AG04450 (cell line): ENCODE data around the gene ARRDC1. TPM values are rescaled to one million over a fixed set of nuclear protein-coding genes. Genes with fewer than 3 reads are reported as not detected.

Experiments
- CTCF ChIA-PET: fragments of 300-600, 350-600 bp; formaldehyde crosslinking; extraction: SDS; loops from one replicate; lab custom pipeline; 2022; ENCODE audit warnings: antibody characterized with exemption, inconsistent platforms; lab: Charles Lee
- POLR2A ChIA-PET: fragments of 350-600 bp; formaldehyde crosslinking; extraction: SDS; loops from one replicate; lab custom pipeline; 2021; ENCODE audit warnings: antibody characterized with exemption, inconsistent platforms; lab: Yijun Ruan, JAX
- DNase-seq: peaks from one replicate; pipeline ENCODE4 v3.0.0-alpha.2; 2011; ENCODE audit warnings: low read depth, low spot score
- H3K27ac ChIP-seq: one replicate; pipeline ENCODE4 v1.5.1; 2012; ENCODE audit warnings: low read depth, low read length, control low read depth
- H3K27me3 ChIP-seq: one replicate; pipeline ENCODE4 v1.6.0; 2012; ENCODE audit warnings: low read length; ENCODE audit not compliant: control insufficient read depth, insufficient read depth
- H3K4me3 ChIP-seq: 2 replicates; pipeline ENCODE4 v1.5.1; 2011; ENCODE audit warnings: mild to moderate bottlenecking, low read depth, low read length, control low read depth
- H3K9me3 ChIP-seq: 2 replicates; pipeline ENCODE4 v1.5.1; 2012; ENCODE audit warnings: low read length; ENCODE audit not compliant: control insufficient read depth, insufficient read depth
- polyA plus RNA-seq: library from polyadenylated mRNA; depleted of rRNA; stranded (reverse); fragments of >200 nt; gene quantifications from 2 replicates; pipeline ENCODE4 v1.2.3, GENCODE V29; 2011
- TF ChIP-seq, protein P1 (sequence below): IDR thresholded peaks from 2 replicates; pipeline ENCODE4 v1.5.1; 2011; ENCODE audit warnings: low read depth, low read length, control low read depth, inconsistent platforms

Gene ARRDC1
- polyA plus RNA-seq, 1 experiment = 12.1 TPM

DNA sequence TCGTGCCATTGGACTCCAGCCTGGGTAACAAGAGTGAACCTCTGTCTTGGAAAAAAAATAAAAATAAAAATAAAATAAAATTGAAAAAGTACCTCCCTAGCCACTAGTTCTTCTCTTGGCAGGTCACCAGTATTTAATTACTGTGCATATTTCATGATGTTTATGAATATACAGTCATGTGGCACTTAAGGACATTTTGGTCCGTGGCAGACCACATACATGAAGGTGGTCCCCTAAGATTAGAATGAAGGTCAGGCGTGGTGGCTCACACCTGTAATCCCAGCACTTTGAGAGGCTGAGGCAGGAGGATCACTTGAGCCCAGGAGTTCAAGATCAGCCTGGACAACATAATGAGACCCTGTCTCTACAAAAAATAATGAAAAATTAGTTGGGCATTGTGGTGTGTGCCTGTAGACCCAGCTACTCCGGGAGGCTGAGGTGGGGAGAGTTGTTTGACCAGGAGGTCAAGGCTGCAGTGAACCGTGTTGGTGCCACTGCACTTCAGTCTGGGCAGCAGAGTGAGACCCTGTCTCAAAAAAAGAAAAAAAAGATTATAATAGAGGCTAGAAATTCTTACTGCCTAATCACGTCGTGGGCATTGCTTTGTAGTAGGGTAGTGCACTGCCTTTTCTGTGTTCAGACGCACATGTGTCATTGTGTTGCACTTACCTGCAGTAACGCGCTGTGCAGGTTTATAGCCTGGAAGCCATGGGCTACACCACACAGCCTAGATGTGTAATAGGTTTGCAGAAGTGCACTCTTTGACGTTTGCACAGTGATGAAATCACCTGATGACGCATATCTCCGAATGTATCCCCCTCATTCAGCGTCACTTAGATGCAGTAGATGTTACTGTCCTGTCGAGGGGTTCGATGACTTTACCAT, 26.1 kb downstream of the ARRDC1 start:
- ChIA-PET POLR2A (no interaction called here), CTCF (no interaction called here)
- no peaks in the 10 kb centered on the region for H3K9me3 ChIP-seq
- no peak overlapping the region for H3K27ac ChIP-seq
- no peaks in the 10 kb centered on the region for H3K27me3 ChIP-seq
- TF ChIP-seq, protein P1, sequence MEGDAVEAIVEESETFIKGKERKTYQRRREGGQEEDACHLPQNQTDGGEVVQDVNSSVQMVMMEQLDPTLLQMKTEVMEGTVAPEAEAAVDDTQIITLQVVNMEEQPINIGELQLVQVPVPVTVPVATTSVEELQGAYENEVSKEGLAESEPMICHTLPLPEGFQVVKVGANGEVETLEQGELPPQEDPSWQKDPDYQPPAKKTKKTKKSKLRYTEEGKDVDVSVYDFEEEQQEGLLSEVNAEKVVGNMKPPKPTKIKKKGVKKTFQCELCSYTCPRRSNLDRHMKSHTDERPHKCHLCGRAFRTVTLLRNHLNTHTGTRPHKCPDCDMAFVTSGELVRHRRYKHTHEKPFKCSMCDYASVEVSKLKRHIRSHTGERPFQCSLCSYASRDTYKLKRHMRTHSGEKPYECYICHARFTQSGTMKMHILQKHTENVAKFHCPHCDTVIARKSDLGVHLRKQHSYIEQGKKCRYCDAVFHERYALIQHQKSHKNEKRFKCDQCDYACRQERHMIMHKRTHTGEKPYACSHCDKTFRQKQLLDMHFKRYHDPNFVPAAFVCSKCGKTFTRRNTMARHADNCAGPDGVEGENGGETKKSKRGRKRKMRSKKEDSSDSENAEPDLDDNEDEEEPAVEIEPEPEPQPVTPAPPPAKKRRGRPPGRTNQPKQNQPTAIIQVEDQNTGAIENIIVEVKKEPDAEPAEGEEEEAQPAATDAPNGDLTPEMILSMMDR = no peak
- DNase-seq = no peak
- H3K4me3 ChIP-seq = no peak overlapping the region

DNA sequence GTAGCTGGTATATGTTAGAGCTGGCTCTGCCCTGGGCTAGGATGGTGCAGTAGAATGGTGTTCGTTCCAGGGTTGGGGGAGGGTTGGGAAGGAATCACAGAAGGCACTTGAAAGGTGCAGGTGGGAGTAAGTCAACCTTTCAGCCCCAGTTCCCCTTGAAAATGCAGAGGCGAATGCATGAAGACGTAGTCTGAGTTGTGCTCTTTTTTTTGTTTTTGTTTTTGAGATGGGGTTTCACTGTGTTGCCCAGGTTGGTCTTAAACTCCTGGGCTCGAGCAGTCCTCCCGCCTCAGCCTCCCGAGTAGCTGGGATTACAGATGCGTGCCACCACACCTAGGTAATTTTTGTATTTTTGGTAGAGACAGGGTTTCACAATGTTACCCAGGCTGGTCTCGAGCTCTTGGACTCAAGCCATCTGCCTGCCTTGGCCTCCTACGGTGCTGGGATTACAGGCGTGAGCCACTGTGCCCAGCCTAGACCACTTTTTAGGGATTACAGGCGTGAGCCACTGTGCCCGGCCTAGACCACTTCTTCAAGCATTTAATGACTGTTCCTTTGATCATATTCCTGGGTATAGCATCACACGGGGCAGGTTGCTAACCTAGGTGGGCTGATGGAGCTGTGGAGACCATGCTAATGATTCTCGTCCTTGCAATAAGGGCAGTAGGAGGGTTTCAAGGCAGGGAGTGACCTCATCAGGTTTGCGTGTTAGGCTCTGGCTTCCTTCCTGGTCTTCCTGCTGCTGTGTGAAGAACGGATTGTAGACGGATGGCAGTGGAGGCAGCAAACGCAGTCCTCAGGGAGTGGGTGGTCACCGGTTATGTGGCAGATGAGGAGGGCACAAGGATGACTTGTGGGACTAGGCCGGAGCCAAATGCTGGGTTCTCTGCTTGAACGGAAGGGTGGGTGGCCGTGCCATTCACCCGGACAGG, 27.0 kb downstream of the ARRDC1 start:
- H3K9me3 ChIP-seq = no peaks in the 10 kb centered on the region
- H3K27me3 ChIP-seq = no peaks in the 10 kb centered on the region
- DNase-seq = no peak
- H3K27ac ChIP-seq = no peak overlapping the region
- no peak overlapping the region for H3K4me3 ChIP-seq
- ChIA-PET POLR2A (no interaction called here), CTCF (no interaction called here)
- TF ChIP-seq, protein P1 = no peak

GRCh38 chr9:137634016-137634415, 28.5 kb downstream of the ARRDC1 start:
- H3K27me3 ChIP-seq = no peaks in the 10 kb centered on the region
- TF ChIP-seq, protein P1 = no peak
- ChIA-PET CTCF (interaction anchor here (0.7 to 1.0 kb wide), 2 partner anchors 37 to 39 kb away, joined by 4 to 5 read pairs; no protein-coding TSS in a partner anchor), POLR2A (no interaction called here)
- no peak overlapping the region for H3K27ac ChIP-seq
- no peak for DNase-seq
- no peak overlapping the region for H3K4me3 ChIP-seq
- no peaks in the 10 kb centered on the region for H3K9me3 ChIP-seq

GRCh38 chr9:137638680-137639079, 33.2 kb downstream of the ARRDC1 start:
- TF ChIP-seq, protein P1 = no peak
- POLR2A ChIA-PET = no interaction called here
- Histone ChIP-seq H3K27ac (no peak overlapping the region), H3K27me3 (no peaks in the 10 kb centered on the region), H3K9me3 (no peaks in the 10 kb centered on the region), H3K4me3 (no peak overlapping the region)
- CTCF ChIA-PET = no interaction called here
- DNase-seq = no peak
